IMR-90 (cell line): Measurements from ENCODE around the gene MTHFSD. TPM values are rescaled to one million over a fixed set of nuclear protein-coding genes. Genes with fewer than 3 reads are reported as not detected.

Experiments used
- ATAC-seq: fragments of 200-7000 bp; cut with Tn5 transposase; 2 replicates; pipeline ENCODE4 v1.9.1; 2020; ENCODE audit warnings: low read depth, mild to moderate bottlenecking, moderate library complexity
- BruUV-seq: library from RNA; stranded (reverse); fragments of 400-500 nt; replicated peaks from 2 replicates; lab custom pipeline; 2021; lab: Mats Ljungman, UMichigan
- CTCF ChIA-PET: fragments of 300-600 bp; formaldehyde crosslinking; extraction: SDS; loops from one replicate; lab custom pipeline; 2021; ENCODE audit warnings: antibody characterized with exemption; lab: Yijun Ruan, JAX
- POLR2A ChIA-PET: fragments of 300-600 bp; sonication (Branson Sonifier 250); formaldehyde crosslinking; loops from one replicate; lab custom pipeline; 2022; ENCODE audit warnings: antibody characterized with exemption; ENCODE audit not compliant: unreplicated experiment; lab: Charles Lee
- DNase-seq: peaks from one replicate; pipeline ENCODE4 v3.0.0; 2013
- H2AFZ ChIP-seq: replicated peaks from 2 replicates; pipeline ENCODE3; 2013; ENCODE audit warnings: low read length, mild to moderate bottlenecking; ENCODE audit not compliant: poor library complexity
- H2AK5ac ChIP-seq: 2 replicates; pipeline ENCODE4 v1.6.1; 2013; ENCODE audit warnings: low read depth, low read length, inconsistent platforms
- H2AK9ac ChIP-seq: replicated peaks from 2 replicates; pipeline ENCODE3; 2013; ENCODE audit warnings: mild to moderate bottlenecking, low read depth, low read length, moderate library complexity; ENCODE audit not compliant: poor library complexity
- H2BK120ac ChIP-seq: 2 replicates; pipeline ENCODE4 v1.6.1; 2013; ENCODE audit warnings: low read depth, low read length, inconsistent platforms
- H2BK15ac ChIP-seq: 3 replicates; pipeline ENCODE4 v1.6.1; 2013; ENCODE audit warnings: low read depth, low read length, inconsistent platforms
- H2BK20ac ChIP-seq: 2 replicates; pipeline ENCODE4 v1.6.1; 2013; ENCODE audit warnings: low read depth, mild to moderate bottlenecking, inconsistent platforms, low read length, moderate library complexity
- H2BK5ac ChIP-seq: 2 replicates; pipeline ENCODE4 v1.6.1; 2013; ENCODE audit warnings: mild to moderate bottlenecking, low read depth, low read length, inconsistent platforms; ENCODE audit not compliant: poor library complexity, severe bottlenecking
- H3K14ac ChIP-seq: replicated peaks from 2 replicates; pipeline ENCODE4 v1.6.1; 2013; ENCODE audit warnings: low read depth, low read length, inconsistent platforms
- H3K18ac ChIP-seq: 2 replicates; pipeline ENCODE4 v1.6.1; 2013; ENCODE audit warnings: low read depth, low read length, control low read depth
- H3K23ac ChIP-seq: 2 replicates; pipeline ENCODE4 v1.6.1; 2013; ENCODE audit warnings: low read depth, low read length, inconsistent platforms
- H3K27ac ChIP-seq: 2 replicates; pipeline ENCODE4 v1.5.1; 2013; ENCODE audit warnings: mild to moderate bottlenecking, control low read depth, low read length; ENCODE audit not compliant: insufficient read depth
- H3K27me3 ChIP-seq: 2 replicates; pipeline ENCODE4 v1.6.1; 2013; ENCODE audit warnings: low read length; ENCODE audit not compliant: control insufficient read depth, insufficient read depth
- H3K36me3 ChIP-seq: 2 replicates; pipeline ENCODE4 v1.6.1; 2013; ENCODE audit warnings: low read length, mixed read lengths; ENCODE audit not compliant: control insufficient read depth, insufficient read depth
- H3K4ac ChIP-seq: 2 replicates; pipeline ENCODE4 v1.6.1; 2013; ENCODE audit warnings: low read depth, low read length, inconsistent platforms
- H3K4me1 ChIP-seq: 2 replicates; pipeline ENCODE4 v1.6.1; 2013; ENCODE audit warnings: low read length, mixed read lengths; ENCODE audit not compliant: control insufficient read depth, insufficient read depth
- H3K4me2 ChIP-seq: 2 replicates; pipeline ENCODE4 v1.6.1; 2013; ENCODE audit warnings: low read depth, mild to moderate bottlenecking, control low read depth, low read length, moderate library complexity
- H3K4me3 ChIP-seq: 2 replicates; pipeline ENCODE4 v1.5.1; 2013; ENCODE audit warnings: low read depth, mild to moderate bottlenecking, control low read depth, low read length, moderate library complexity; ENCODE audit not compliant: insufficient read depth
- H3K56ac ChIP-seq: 2 replicates; pipeline ENCODE4 v1.6.1; 2013; ENCODE audit warnings: low read length, inconsistent platforms; ENCODE audit not compliant: insufficient read depth; ENCODE audit errors: extremely low read depth
- H3K79me1 ChIP-seq, 2 experiments: 2 replicates each; pipeline ENCODE4 v1.6.1; 2013; ENCODE audit warnings: low read length in 2 of 2, inconsistent platforms in 1 of 2, low read depth in 1 of 2
- H3K9ac ChIP-seq: 2 replicates; pipeline ENCODE4 v1.6.1; 2013; ENCODE audit warnings: low read depth, low read length, control low read depth
- H3K9me1 ChIP-seq: 2 replicates; pipeline ENCODE4 v1.6.1; 2013; ENCODE audit warnings: low read length, inconsistent platforms; ENCODE audit not compliant: insufficient read depth
- H3K9me3 ChIP-seq: 2 replicates; pipeline ENCODE4 v1.6.1; 2013; ENCODE audit warnings: low read length; ENCODE audit not compliant: control insufficient read depth, insufficient read depth
- H4K20me1 ChIP-seq: 2 replicates; pipeline ENCODE4 v1.6.1; 2013; ENCODE audit warnings: low read length, inconsistent platforms; ENCODE audit not compliant: insufficient read depth
- H4K5ac ChIP-seq: 2 replicates; pipeline ENCODE4 v1.6.1; 2013; ENCODE audit warnings: mild to moderate bottlenecking, low read depth, low read length, control low read depth
- H4K8ac ChIP-seq, 2 experiments: 2 replicates each; pipeline ENCODE4 v1.6.1; 2013; ENCODE audit warnings: low read depth in 2 of 2, low read length in 2 of 2, control low read depth in 1 of 2, inconsistent platforms in 1 of 2
- H4K91ac ChIP-seq: 2 replicates; pipeline ENCODE4 v1.6.1; 2013; ENCODE audit warnings: low read depth, low read length, inconsistent platforms; ENCODE audit not compliant: insufficient read depth
- BHLHE40 ChIP-seq: fragments of 150-350 bp; IDR thresholded peaks from 2 replicates; pipeline ENCODE4 v1.6.1; 2016; ENCODE audit warnings: mild to moderate bottlenecking, low read depth, low read length
- CEBPB ChIP-seq: IDR thresholded peaks from 2 replicates; pipeline ENCODE4 v1.6.1; 2012; ENCODE audit warnings: low read depth, low read length, improper control_type of control experiment
- CHD1 ChIP-seq: IDR thresholded peaks from 2 replicates; pipeline ENCODE4 v1.6.1; 2012; ENCODE audit warnings: low read depth, low read length, improper control_type of control experiment
- ELK1 ChIP-seq: fragments of 150-350 bp; IDR thresholded peaks from 2 replicates; pipeline ENCODE4 v1.6.1; 2016; ENCODE audit warnings: low read depth, mild to moderate bottlenecking, low read length, moderate library complexity, borderline replicate concordance
- FOS ChIP-seq: fragments of 150-350 bp; IDR thresholded peaks from 2 replicates; pipeline ENCODE4 v1.6.1; 2016; ENCODE audit warnings: low read depth, low read length
- MAFK ChIP-seq: IDR thresholded peaks from 2 replicates; pipeline ENCODE4 v1.6.1; 2012; ENCODE audit warnings: low read depth, low read length, improper control_type of control experiment
- MAZ ChIP-seq: IDR thresholded peaks from 2 replicates; pipeline ENCODE4 v1.6.1; 2012; ENCODE audit warnings: low read depth, mild to moderate bottlenecking, low read length, improper control_type of control experiment, moderate library complexity, borderline replicate concordance
- MXI1 ChIP-seq: IDR thresholded peaks from 2 replicates; pipeline ENCODE4 v1.6.1; 2012; ENCODE audit warnings: low read depth, mild to moderate bottlenecking, low read length, moderate library complexity, borderline replicate concordance
- NFE2L2 ChIP-seq: fragments of 150-350 bp; IDR thresholded peaks from 2 replicates; pipeline ENCODE4 v1.6.1; 2016; ENCODE audit warnings: low read depth, mild to moderate bottlenecking, low read length
- POLR2A ChIP-seq: IDR thresholded peaks from 2 replicates; pipeline ENCODE4 v1.6.1; 2012; ENCODE audit warnings: mild to moderate bottlenecking, low read depth, low read length
- RAD21 ChIP-seq: IDR thresholded peaks from 2 replicates; pipeline ENCODE4 v1.6.1; 2012; ENCODE audit warnings: low read length, improper control_type of control experiment
- RCOR1 ChIP-seq: IDR thresholded peaks from 2 replicates; pipeline ENCODE4 v1.6.1; 2012; ENCODE audit warnings: mild to moderate bottlenecking, low read length, improper control_type of control experiment; ENCODE audit not compliant: insufficient replicate concordance
- RFX5 ChIP-seq: IDR thresholded peaks from 2 replicates; pipeline ENCODE4 v1.8.0; 2012; ENCODE audit warnings: low read depth, mild to moderate bottlenecking, low read length, moderate library complexity
- SMC3 ChIP-seq: fragments of 150-350 bp; IDR thresholded peaks from 2 replicates; pipeline ENCODE4 v1.6.1; 2016; ENCODE audit warnings: low read depth, mild to moderate bottlenecking, antibody characterized with exemption, low read length, moderate library complexity
- USF2 ChIP-seq: fragments of 150-350 bp; IDR thresholded peaks from 2 replicates; pipeline ENCODE4 v1.6.1; 2017; ENCODE audit warnings: mild to moderate bottlenecking, antibody characterized with exemption, low read length, low read depth
- WGBS, 2 experiments: methylation state at CpG; one replicate each; pipeline versions ENCODE4 v1.1.5 to v1.1.7; 2013; ENCODE audit warnings: missing lambda C conversion rate in 2 of 2; ENCODE audit not compliant: insufficient read length in 1 of 2; ENCODE audit errors: extremely low coverage in 2 of 2; 5-methylcytosine and 5-hydroxymethylcytosine counted together
- dilution Hi-C: fragments of 300-500 bp; cut with HindIII; formaldehyde crosslinking; loops from one replicate; pipeline ENCODE4 v1.14.3; 2018; ENCODE audit warnings: low sequenced_read_pairs; ENCODE audit not compliant: unreplicated experiment
- in situ Hi-C: fragments of 300-500 bp; cut with MboI; formaldehyde crosslinking; loops from 3 replicates; pipeline ENCODE4 v1.14.3; 2019; ENCODE audit warnings: low sequenced_read_pairs, inconsistent platforms, mixed read lengths
- intact Hi-C: fragments of 100-400 bp; cut with micrococcal nuclease; formaldehyde crosslinking; loops from 2 replicates; pipeline ENCODE4 v1.10.0; 2022
- polyA plus RNA-seq, 3 experiments: library from polyadenylated mRNA; depleted of rRNA; stranded (reverse); fragments of >200 nt; gene quantifications; 2 replicates each; pipeline ENCODE4 v1.2.3, GENCODE V29; 2012; ENCODE audit warnings: low replicate concordance in 1 of 3
- total RNA-seq: library from RNA; depleted of rRNA; stranded (reverse); fragments of >200 nt; gene quantifications from 2 replicates; pipeline ENCODE4 v1.2.3, GENCODE V29; 2012
- TF ChIP-seq, protein P1 (sequence below): conservative IDR thresholded peaks from 2 replicates; pipeline ENCODE4 v1.5.1; 2012; ENCODE audit warnings: mild to moderate bottlenecking, low read depth, low read length, improper control_type of control experiment

Gene MTHFSD
- total and polyA plus RNA-seq, 2 of the 4 experiments (the other 2 are of a cell fraction) = 8.2 to 16.8 TPM

DNA sequence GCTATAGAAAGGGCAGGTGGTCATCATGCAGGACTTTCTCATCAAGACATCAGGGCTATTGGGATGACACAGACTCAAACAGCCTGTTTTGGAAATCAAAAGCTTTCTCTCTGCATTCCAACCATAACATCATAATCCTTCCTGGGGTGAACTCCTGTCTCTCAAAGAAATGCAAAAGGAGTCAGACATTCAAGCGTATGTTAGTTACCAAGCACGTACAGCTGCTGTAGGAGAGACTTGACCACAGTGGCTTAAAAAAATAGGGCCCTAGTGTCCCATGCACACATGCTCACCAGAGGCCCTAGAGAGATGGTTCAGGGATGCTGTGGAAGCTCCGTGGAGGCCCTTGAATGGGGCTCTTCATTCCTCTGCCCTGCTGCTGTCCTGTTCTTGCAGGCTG, 69.3 kb downstream of the MTHFSD start:
- DNase-seq = no peak
- H3K4ac ChIP-seq = no peak overlapping the region
- ATAC-seq = no peak
- H3K36me3 ChIP-seq = peaks cover 88% of the 10 kb centered on the region
- CTCF ChIA-PET = no interaction called here
- TF ChIP-seq SMC3 (no peak), FOS (no peak), NFE2L2 (no peak), MXI1 (no peak), MAFK (no peak), BHLHE40 (no peak), CEBPB (no peak), RFX5 (no peak), MAZ (no peak), POLR2A (no peak), ELK1 (no peak), RAD21 (no peak), CHD1 (no peak), RCOR1 (no peak), USF2 (no peak)
- TF ChIP-seq, protein P1, sequence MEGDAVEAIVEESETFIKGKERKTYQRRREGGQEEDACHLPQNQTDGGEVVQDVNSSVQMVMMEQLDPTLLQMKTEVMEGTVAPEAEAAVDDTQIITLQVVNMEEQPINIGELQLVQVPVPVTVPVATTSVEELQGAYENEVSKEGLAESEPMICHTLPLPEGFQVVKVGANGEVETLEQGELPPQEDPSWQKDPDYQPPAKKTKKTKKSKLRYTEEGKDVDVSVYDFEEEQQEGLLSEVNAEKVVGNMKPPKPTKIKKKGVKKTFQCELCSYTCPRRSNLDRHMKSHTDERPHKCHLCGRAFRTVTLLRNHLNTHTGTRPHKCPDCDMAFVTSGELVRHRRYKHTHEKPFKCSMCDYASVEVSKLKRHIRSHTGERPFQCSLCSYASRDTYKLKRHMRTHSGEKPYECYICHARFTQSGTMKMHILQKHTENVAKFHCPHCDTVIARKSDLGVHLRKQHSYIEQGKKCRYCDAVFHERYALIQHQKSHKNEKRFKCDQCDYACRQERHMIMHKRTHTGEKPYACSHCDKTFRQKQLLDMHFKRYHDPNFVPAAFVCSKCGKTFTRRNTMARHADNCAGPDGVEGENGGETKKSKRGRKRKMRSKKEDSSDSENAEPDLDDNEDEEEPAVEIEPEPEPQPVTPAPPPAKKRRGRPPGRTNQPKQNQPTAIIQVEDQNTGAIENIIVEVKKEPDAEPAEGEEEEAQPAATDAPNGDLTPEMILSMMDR = no peak
- no peak overlapping the region for H2BK15ac ChIP-seq
- peaks cover 97% of the 10 kb centered on the region for H4K20me1 ChIP-seq
- H3K4me3 ChIP-seq = no peak overlapping the region
- no peak overlapping the region for H2BK20ac ChIP-seq
- dilution Hi-C loops (no loop called here), intact Hi-C loops (no loop called here), in situ Hi-C loops (no loop called here)
- H3K27me3 ChIP-seq = no peaks in the 10 kb centered on the region
- H4K8ac ChIP-seq = no peak overlapping the region
- no peak overlapping the region for H3K18ac ChIP-seq
- no peak overlapping the region for H4K91ac ChIP-seq
- peak overlapping the region; percentile 42; the same call in 1 of the 2 replicates for H3K14ac ChIP-seq
- BruUV-seq = no TSS peak
- no peak overlapping the region for H3K9ac ChIP-seq
- peaks cover 69 to 99% of the 10 kb centered on the region in 2 experiments for H3K79me1 ChIP-seq
- H2AK9ac ChIP-seq = no peak overlapping the region
- H2BK120ac ChIP-seq = no peak overlapping the region
- H3K56ac ChIP-seq = no peak overlapping the region
- peaks cover 12% of the 10 kb centered on the region for H3K4me1 ChIP-seq
- POLR2A ChIA-PET = no interaction called here
- no peak overlapping the region for H2AFZ ChIP-seq
- H3K9me1 ChIP-seq = peaks cover 53% of the 10 kb centered on the region
- H2BK5ac ChIP-seq = no peak overlapping the region
- peaks cover 10% of the 10 kb centered on the region; the same call in 1 of the 2 replicates for H3K9me3 ChIP-seq
- no peak overlapping the region for H2AK5ac ChIP-seq
- no peak overlapping the region for H3K4me2 ChIP-seq
- H4K5ac ChIP-seq = no peak overlapping the region
- no peak overlapping the region for H3K27ac ChIP-seq
- H3K23ac ChIP-seq = peak overlapping the region; percentile 46; the same call in 1 of the 2 replicates
- no CpG with 5 or more reads among the region's 3 CpGs for WGBS, 2 experiments
